ENCODE data around the gene PCDHA1. TPM values are rescaled to one million over a fixed set of nuclear protein-coding genes. Genes with fewer than 3 reads are reported as not detected.
A peak's percentile ranks its signal among the peaks of the same experiment; 100 is the strongest.

PCDHA1 gene
- total RNA-seq, 2 experiments from 2014 or later: not detected

GRCh38 chr5:141050622-141051520 is 264.9 kb downstream of the PCDHA1 start, which contains the start of gene PCDHB1:
TSS of gene PCDHB1 (plus strand) at chr5:141051374. CDS start at chr5:141051471, 97 bp downstream.
- Mint-ChIP-seq H3K36me3 (no peaks in the 10 kb centered on the region), H3K27me3 (peaks cover 55% of the 10 kb centered on the region), H3K27ac (no peak within 1 kb of the TSS), H3K4me1 (peaks cover 4% of the 10 kb centered on the region), H3K4me3 (peak within 1 kb of the TSS; percentile 56), H3K9me3 (peaks cover 9% of the 10 kb centered on the region)
- no peak for DNase-seq

- Mint-ChIP-seq H3K4me3 (peak overlapping the region; percentile 56), H3K27ac (no peak overlapping the region), H3K9me3 (peaks cover 9% of the 10 kb centered on the region), H3K27me3 (peaks cover 55% of the 10 kb centered on the region), H3K4me1 (peaks cover 4% of the 10 kb centered on the region), H3K36me3 (no peaks in the 10 kb centered on the region)
- no peak for DNase-seq
Observed at GRCh38 chr5:141051521-141051866, 265.6 kb downstream of the PCDHA1 start.

Other genes with a start within 250 kb of the PCDHA1 start
- 10 to 100 TPM; 13.9 to 15.5 TPM for gene EIF4EBP3, start 238.5 kb upstream of the PCDHA1 start, total RNA-seq
- 10 to 100 TPM; 54.6 to 60.6 TPM for gene SRA1, start 228.7 kb upstream of the PCDHA1 start, total RNA-seq
- gene APBB3, start 221.5 kb upstream of the PCDHA1 start, total RNA-seq: 10 to 100 TPM; 17.5 to 17.8 TPM
- gene SLC35A4, start 221.3 kb upstream of the PCDHA1 start, total RNA-seq: 100 to 1,000 TPM in 1 of 2 experiments, 10 to 100 TPM in 1; 97.4 to 100 TPM
- under 1 TPM; 0.42 to 0.58 TPM for gene CD14, start 153.0 kb upstream of the PCDHA1 start, total RNA-seq
- 10 to 100 TPM; 34.4 to 37.4 TPM for gene TMCO6, start 146.7 kb upstream of the PCDHA1 start, total RNA-seq
- 10 to 100 TPM; 64.2 to 69.4 TPM for gene NDUFA2, start 138.5 kb upstream of the PCDHA1 start, total RNA-seq
- 10 to 100 TPM; 94.3 to 95.3 TPM for gene IK, start 138.3 kb upstream of the PCDHA1 start, total RNA-seq
- gene WDR55, start 121.2 kb upstream of the PCDHA1 start, total RNA-seq: 10 to 100 TPM; 37.5 to 38.9 TPM
- gene DND1, start 112.6 kb upstream of the PCDHA1 start, total RNA-seq: 1 to 10 TPM; 2.7 to 3.7 TPM
- gene HARS1, start 94.8 kb upstream of the PCDHA1 start, total RNA-seq: 100 to 1,000 TPM in 1 of 2 experiments, 10 to 100 TPM in 1; 95.2 to 104 TPM
- gene HARS2, start 94.7 kb upstream of the PCDHA1 start, total RNA-seq: 10 to 100 TPM; 23.6 to 24.0 TPM
- gene ZMAT2, start 85.7 kb upstream of the PCDHA1 start, total RNA-seq: 10 to 100 TPM; 64.8 to 67.2 TPM
- gene PCDHA2, start 8.7 kb downstream of the PCDHA1 start, total RNA-seq: not detected
- gene PCDHA3, start 14.9 kb downstream of the PCDHA1 start, total RNA-seq: not detected
- not detected for gene PCDHA4, start 20.9 kb downstream of the PCDHA1 start, total RNA-seq
- not detected for gene PCDHA5, start 35.5 kb downstream of the PCDHA1 start, total RNA-seq
- gene PCDHA6, start 41.8 kb downstream of the PCDHA1 start, total RNA-seq: not detected
- gene PCDHA7, start 48.1 kb downstream of the PCDHA1 start, total RNA-seq: not detected
- gene PCDHA8, start 55.0 kb downstream of the PCDHA1 start, total RNA-seq: not detected
- not detected for gene PCDHA9, start 62.2 kb downstream of the PCDHA1 start, total RNA-seq
- not detected for gene PCDHA10, start 69.8 kb downstream of the PCDHA1 start, total RNA-seq
- not detected for gene PCDHA11, start 82.8 kb downstream of the PCDHA1 start, total RNA-seq
- gene PCDHA12, start 89.2 kb downstream of the PCDHA1 start, total RNA-seq: not detected
- not detected for gene PCDHA13, start 96.0 kb downstream of the PCDHA1 start, total RNA-seq
- gene PCDHAC1, start 140.2 kb downstream of the PCDHA1 start, total RNA-seq: not detected
- gene PCDHAC2, start 180.3 kb downstream of the PCDHA1 start, total RNA-seq: not detected

Data from activated naive CD8-positive, alpha-beta T cell treated with anti-CD3 and anti-CD28 coated beads for 36 hours (primary cell).